Fibroblast of the conjunctiva (primary cell): ENCODE data around the gene IL12B.
A peak's percentile ranks its signal among the peaks of the same experiment; 100 is the strongest.
"Not testable (repeated sequence)": the region's sequence is repeated elsewhere in the genome, so short reads cannot be mapped to it uniquely, and the experiment has no call there.

Experiments
- DNase-seq: peaks from one replicate; pipeline ENCODE4 v3.0.0-alpha.2; 2010; ENCODE audit warnings: low read depth

IL12B gene

DNA sequence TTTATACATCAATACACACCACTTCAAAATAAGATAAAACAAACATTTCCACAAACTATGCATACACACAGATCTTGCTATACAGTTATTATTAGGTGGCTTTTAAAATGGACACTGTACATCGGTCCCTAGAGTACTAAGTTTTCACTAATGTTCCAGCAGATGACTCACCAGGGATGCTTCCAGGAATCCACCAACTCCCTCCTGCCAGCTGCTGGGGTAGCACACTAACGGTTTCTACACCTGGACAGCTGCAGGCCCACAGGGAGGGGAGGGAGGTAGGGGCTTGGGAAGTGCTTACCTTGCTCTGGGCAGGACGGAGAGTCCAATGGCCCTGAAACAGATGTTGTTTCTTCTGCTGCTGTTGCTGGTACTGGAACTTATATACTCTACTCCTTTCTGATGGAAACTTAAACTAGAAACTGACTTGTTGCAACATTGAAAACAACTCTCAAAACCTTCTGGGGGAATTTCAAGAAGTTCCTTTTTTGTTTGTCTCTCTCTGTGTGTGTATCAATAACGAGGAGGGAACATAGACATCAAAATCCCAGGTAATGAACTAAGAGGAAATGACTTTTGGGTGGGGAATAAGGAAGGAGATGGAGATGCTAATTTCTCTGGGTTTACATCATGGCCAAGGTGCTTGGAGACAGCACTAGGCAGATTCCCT lies at the start of gene IL12B:
Gene IL12B (minus strand): TSS at position 357 of the 670 bp plus-strand sequence. CDS start 3,705 bp downstream, outside the sequence.
- DNase-seq, result no peak

- no peak for DNase-seq
Observed at GRCh38 chr5:159377653-159378052, 47.4 kb upstream of the IL12B start.

DNA sequence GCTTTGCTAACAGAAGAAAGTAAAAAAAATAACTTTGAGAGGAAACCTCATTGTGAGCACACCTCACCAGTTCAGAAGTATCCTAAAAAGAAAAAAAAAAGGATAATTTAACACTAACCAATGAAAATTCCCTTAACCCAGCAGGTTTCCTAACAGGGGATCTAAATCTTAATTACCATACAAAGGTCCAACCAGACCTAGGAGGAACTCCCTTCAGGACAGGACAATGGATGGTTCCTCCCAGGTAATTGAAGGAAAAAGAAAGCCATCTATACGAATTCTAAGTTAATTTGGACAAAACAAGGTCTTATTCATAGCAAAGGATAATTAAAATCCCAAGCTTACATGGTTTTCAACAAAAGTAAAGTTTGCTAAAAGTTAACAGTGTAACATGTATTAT lies 37.6 kb upstream of the IL12B start:
- DNase-seq, result not testable (repeated sequence)

- not testable (repeated sequence) for DNase-seq
Observed at GRCh38 chr5:159366776-159367175, 36.5 kb upstream of the IL12B start.

DNA sequence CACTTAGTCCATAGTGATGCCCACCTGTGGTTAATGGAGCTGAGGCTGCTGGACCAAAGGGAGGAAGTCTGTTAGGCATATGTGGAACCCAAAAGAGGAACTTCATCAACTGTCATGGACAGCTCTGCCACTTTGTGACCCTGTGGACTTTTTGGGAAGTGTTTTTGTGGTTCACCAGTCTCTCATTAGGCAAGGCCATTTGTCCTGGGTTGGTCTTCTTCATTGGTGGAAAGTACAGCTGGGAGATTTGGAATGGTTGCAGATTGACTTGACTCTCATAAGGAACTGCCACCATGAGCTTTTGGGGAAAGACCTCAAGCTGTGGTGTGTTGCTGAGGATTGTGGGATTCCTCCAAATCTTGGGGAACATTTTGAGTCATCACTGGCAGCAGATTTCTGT lies 31.9 kb upstream of the IL12B start:
- no peak for DNase-seq

GRCh38 chr5:159359871-159360270 lies 29.6 kb upstream of the IL12B start:
- not testable (repeated sequence) for DNase-seq

GRCh38 chr5:159359408-159359807 lies 29.1 kb upstream of the IL12B start:
- no peak for DNase-seq

DNA sequence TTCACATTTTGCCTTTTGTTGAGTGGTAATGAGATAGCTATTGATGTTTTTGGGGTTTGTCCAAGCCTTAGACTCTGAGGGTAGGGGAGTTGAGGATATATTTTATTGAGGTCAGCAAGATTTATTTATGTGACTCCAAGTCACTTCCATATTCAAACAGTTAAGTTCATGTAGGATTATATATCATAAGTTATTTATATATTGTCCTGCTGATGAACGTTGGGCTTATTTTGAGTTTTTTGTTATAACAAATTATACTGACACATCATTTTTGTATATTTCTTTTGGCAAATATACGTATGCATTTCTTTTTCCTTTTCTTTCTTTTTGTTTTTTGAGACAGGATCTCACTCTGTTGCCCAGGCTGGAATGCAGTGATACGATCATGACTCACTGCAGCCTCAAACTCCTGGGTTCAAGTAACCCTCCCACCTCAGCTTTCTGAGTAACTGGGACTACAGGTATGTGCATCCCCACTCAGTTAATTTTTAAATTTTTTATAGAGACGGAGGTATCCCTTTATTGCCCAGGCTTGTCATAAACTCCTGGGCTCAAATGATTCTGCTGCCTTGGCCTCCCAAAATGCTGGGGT lies 23.5 kb upstream of the IL12B start:
- DNase-seq, result no peak

- DNase-seq, result not testable (repeated sequence)
Observed at GRCh38 chr5:159350644-159351043, 20.4 kb upstream of the IL12B start.

DNA sequence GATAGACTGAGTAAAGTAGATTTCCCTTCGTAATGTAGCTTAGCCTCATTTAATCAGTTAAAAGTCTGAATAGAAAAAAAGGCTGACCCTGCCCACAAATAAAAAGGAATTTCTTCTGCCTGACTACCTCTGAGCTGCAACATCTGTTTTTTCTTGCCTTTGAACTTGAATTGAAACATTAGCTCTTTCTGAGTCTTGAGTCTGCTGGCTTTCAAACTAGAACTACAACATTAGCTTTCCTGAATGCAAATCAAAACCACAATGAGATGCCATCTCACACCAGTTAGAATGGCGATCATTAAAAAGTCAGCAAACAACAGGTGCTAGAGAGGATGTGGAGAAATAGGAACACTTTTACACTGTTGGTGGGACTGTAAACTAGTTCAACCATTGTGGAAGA lies 19.9 kb upstream of the IL12B start:
- DNase-seq, result not testable (repeated sequence)

DNA sequence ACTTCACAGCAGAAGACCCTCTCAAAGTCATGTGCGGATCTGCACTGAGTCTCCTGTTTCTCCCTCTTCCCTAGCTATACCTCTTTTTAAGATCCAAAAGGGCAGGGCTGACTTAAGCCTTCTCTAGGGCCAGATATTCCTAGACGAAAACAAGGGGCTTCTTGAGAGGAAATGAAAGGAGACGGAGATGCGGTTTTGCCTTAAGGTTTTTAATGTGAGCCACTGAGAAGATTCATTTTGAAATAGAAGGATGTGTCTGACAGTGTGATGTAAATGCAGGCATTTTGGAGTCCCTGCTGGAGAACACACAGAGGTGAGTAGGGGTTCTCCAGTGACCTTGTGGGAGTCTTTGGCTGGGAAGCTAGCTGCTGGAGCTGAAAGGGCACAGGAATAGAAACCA lies 15.6 kb upstream of the IL12B start:
- no peak for DNase-seq

- no peak for DNase-seq
Observed at GRCh38 chr5:159345336-159345735, 15.0 kb upstream of the IL12B start.

GRCh38 chr5:159343295-159344094 lies 13.2 kb upstream of the IL12B start:
- DNase-seq, result no peak

DNA sequence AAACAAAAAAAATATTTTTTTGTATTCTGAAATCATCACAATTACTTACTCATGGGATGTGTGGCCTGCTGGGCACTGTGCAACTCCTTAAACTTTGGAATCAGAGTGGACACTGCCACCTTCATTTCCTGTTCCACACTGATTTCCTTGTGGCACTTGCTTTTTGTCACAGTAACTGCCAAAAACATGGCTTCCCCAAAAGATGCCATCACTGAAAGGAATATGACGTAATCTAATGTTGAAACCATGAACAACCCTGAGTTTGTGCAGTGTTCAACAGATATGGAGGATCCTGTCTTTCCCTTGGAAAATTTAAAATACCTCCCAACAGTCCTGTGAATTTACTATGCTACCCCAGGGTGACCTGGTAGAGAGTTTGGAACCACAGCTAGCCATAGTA lies 12.6 kb upstream of the IL12B start:
- DNase-seq, result no peak

- DNase-seq, result peak; percentile 58
Observed at GRCh38 chr5:159341906-159342310, 11.6 kb upstream of the IL12B start.

- DNase-seq, result no peak
Observed at GRCh38 chr5:159341145-159341544, 10.9 kb upstream of the IL12B start.

DNA sequence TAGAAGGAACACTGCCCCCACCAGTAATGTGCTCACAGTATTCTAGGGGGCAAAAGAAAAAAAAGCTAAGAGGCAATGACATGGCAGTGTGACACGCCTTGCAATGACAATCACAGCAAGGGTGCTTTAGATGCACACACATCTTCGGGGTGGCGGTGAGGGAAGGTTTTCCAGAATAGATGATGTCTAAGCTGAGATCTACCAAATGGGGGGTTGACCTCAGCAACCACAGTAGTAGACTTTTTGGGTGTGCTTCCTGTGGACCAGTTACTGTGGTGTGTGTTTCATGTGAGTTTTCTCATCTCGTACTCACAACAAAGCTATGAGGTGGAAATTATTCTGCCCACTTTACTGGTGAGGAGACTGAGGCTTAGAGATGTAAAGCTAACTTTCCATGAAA lies 10.2 kb upstream of the IL12B start:
- no peak for DNase-seq

GRCh38 chr5:159339460-159339859 lies 9.2 kb upstream of the IL12B start:
- no peak for DNase-seq

DNA sequence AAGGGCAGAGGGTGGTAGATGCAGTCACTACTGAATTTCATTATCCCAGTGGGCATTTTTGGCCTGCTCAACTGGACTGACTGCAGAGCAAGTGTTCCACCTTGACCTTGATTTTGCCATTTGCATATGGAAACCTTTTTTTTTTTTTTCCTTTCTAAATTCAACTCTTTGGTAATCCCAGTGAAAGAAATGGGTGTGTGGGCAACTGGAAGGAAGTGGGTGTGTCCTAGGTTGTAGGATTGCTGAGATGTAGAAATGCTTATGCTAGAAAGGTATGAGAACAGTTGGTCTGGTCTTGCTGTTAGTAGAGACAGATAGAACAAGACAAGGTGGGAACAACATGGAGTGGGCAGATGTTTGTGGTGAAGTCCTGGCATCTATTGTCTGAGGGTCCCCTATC lies 7.8 kb upstream of the IL12B start:
- no peak for DNase-seq

GRCh38 chr5:159337016-159337955 lies 7.0 kb upstream of the IL12B start:
- DNase-seq, result peak; percentile 18

DNA sequence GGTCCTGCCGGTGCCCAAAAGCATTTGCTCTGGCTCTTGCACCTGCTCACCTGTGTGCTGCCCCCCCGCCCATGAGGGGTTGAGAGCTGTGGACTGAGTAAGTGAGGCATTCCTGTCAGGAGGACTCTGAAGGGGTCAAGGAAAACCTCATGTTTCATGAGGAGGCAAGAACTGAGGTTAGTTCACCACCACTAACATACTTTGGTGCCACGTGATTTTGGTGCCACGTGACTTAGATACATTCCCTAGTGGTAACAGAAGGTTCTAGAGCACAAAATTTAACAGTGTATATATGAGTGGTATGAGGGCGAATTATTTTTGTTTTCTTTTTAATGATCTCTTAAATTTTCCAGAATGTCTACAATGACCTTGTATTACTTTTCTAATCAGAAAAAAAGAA lies 6.3 kb upstream of the IL12B start:
- DNase-seq, result no peak

DNA sequence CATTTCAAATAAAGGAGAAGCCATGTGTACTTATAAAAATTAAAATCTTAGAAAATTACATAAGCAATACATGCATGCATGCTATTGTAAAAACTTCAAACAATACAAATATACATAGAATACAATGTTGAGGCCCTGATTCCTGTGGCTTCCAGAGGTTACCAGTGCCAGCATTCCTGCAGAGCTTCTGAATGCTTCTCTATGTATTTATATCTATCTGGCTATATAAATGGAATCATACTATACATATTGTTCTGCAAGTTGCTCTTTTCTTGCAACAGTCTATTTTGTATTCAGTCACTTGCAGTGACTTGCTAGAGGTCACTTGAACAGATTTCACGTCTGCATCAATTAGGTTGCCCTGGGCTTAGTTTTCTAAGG lies 3.2 kb upstream of the IL12B start:
- no peak for DNase-seq
